RWPE2 (cell line): ENCODE results near the gene GET3.
A peak's percentile ranks its signal among the peaks of the same experiment; 100 is the strongest.
"Not testable (repeated sequence)": the region's sequence is repeated elsewhere in the genome, so short reads cannot be mapped to it uniquely, and the experiment has no call there.

Experiments
- ATAC-seq: fragments of 200-7000 bp; cut with Tn5 transposase; 3 replicates; pipeline ENCODE4 v1.9.1; 2021; ENCODE audit warnings: low read depth
- DNase-seq: peaks from one replicate; pipeline ENCODE4 v3.0.0-alpha.2; 2020; ENCODE audit warnings: low spot score
- H3K27ac ChIP-seq: fragments of 450-650 bp; 2 replicates; pipeline ENCODE4 v1.5.1; 2017; ENCODE audit warnings: mild to moderate bottlenecking; ENCODE audit not compliant: poor library complexity, severe bottlenecking
- H3K27me3 ChIP-seq: fragments of 250-450 bp; sonication (Bioruptor Pico); 2 replicates; pipeline ENCODE4 v1.5.1; 2021; ENCODE audit warnings: mild to moderate bottlenecking, moderate library complexity; ENCODE audit not compliant: insufficient read depth, poor library complexity, severe bottlenecking
- H3K36me3 ChIP-seq: fragments of 250-450 bp; sonication (Bioruptor Pico); 2 replicates; pipeline ENCODE4 v1.5.1; 2020; ENCODE audit warnings: low read depth, mild to moderate bottlenecking, moderate library complexity
- H3K4me1 ChIP-seq: fragments of 250-450 bp; sonication (Bioruptor Pico); 2 replicates; pipeline ENCODE4 v1.5.1; 2021; ENCODE audit warnings: mild to moderate bottlenecking, moderate library complexity; ENCODE audit not compliant: insufficient read depth, poor library complexity, severe bottlenecking
- H3K4me3 ChIP-seq: fragments of 250-450 bp; sonication (Bioruptor Pico); 2 replicates; pipeline ENCODE4 v1.5.1; 2021; ENCODE audit warnings: mild to moderate bottlenecking, moderate library complexity; ENCODE audit not compliant: severe bottlenecking
- H3K9me3 ChIP-seq: fragments of 250-450 bp; sonication (Bioruptor Pico); 2 replicates; pipeline ENCODE4 v1.5.1; 2021; ENCODE audit warnings: mild to moderate bottlenecking, moderate library complexity; ENCODE audit not compliant: severe bottlenecking
- TF ChIP-seq, protein P1 (sequence below): fragments of 450-650 bp; IDR thresholded peaks from one replicate; pipeline ENCODE4 v1.5.1; 2017; ENCODE audit warnings: mild to moderate bottlenecking, moderate library complexity; ENCODE audit not compliant: poor library complexity, severe bottlenecking

GET3 gene

DNA sequence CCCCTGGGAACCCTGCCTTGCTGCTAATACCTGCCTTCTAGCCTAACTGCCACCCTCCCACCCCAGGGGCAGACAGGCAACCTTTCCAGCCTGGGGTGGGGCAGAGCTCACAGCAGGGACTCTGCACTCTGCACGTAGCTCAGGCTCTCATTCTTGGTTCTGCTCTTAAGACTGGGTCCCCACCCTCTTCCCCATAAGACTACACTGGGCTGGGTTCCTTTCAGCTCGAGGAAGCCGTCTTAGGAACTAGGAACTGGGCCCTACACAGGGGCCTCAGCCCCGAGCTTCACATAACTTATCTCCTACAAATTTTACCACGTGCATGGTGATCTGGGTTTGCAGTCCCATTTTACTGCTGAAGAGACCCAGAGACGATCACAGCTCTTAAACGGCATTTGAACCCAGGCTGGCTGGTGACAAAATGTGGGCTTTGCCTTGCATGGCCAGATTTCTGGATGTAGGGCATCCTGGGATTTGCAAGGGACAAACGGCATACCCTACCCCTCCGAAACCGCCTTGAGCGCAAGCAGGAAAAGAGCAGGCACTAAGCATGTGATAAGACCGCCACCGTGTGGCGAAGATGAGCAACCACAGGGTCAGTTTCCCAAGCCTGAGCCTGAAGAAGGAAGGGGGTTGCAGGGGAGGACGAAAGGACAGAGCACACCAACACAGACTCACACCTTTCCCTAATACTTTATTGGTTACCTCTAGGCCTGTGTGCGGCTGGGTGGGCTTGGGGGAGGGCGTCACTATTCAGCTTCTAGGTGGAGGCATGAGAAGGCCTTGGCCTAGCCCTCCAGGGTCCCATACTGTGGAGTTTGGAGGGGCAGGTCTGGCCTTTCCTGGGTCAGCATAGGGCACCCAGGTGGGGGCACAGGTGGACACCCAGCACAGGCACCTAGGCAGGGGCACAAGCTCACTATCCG lies 59.1 kb downstream of the GET3 start:
- ATAC-seq (peak; percentile 41), DNase-seq (no peak)
- Histone ChIP-seq H3K4me3 (no peak overlapping the region), H3K9me3 (no peaks in the 10 kb centered on the region), H3K27ac (peak overlapping the region; percentile 99), H3K27me3 (no peaks in the 10 kb centered on the region), H3K36me3 (peaks cover 36% of the 10 kb centered on the region), H3K4me1 (peaks cover 11% of the 10 kb centered on the region)
- TF ChIP-seq, protein P1, sequence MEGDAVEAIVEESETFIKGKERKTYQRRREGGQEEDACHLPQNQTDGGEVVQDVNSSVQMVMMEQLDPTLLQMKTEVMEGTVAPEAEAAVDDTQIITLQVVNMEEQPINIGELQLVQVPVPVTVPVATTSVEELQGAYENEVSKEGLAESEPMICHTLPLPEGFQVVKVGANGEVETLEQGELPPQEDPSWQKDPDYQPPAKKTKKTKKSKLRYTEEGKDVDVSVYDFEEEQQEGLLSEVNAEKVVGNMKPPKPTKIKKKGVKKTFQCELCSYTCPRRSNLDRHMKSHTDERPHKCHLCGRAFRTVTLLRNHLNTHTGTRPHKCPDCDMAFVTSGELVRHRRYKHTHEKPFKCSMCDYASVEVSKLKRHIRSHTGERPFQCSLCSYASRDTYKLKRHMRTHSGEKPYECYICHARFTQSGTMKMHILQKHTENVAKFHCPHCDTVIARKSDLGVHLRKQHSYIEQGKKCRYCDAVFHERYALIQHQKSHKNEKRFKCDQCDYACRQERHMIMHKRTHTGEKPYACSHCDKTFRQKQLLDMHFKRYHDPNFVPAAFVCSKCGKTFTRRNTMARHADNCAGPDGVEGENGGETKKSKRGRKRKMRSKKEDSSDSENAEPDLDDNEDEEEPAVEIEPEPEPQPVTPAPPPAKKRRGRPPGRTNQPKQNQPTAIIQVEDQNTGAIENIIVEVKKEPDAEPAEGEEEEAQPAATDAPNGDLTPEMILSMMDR, result peak; percentile 96

DNA sequence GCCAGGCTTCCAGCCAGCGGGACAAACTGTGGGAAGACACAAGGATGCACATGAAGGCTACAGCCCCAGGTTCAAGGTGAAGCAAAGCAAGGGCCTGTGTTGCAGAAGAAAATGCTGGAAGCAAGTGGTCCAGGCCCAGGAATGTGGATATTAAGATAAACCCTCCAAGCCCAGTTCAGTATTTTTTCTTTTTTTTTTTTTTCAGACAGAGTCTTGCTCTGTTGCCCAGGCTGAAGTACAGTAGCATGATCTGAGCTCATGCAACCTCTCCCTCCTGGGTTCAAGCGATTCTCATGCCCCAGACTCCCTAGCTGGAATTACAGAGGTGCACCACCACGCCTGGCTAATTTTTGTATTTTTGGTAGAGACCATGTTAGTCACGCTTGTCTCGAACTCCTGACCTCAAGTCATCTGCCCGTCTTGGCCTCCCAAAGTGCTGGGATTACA lies 59.9 kb downstream of the GET3 start:
- DNase-seq, result no peak
- no peak for ATAC-seq
- H3K4me3 ChIP-seq, result no peak overlapping the region
- H3K4me1 ChIP-seq, result peaks cover 11% of the 10 kb centered on the region
- peaks cover 30% of the 10 kb centered on the region for H3K36me3 ChIP-seq
- no peaks in the 10 kb centered on the region for H3K27me3 ChIP-seq
- TF ChIP-seq, protein P1, result no peak
- no peaks in the 10 kb centered on the region for H3K9me3 ChIP-seq
- peak overlapping the region; percentile 99 for H3K27ac ChIP-seq

GRCh38 chr19:12797607-12798006 lies 60.3 kb downstream of the GET3 start:
- DNase-seq, ATAC-seq, H3K4me3 ChIP-seq, H3K27ac ChIP-seq, H3K27me3 ChIP-seq, H3K9me3 ChIP-seq: not testable (repeated sequence)
- Histone ChIP-seq H3K36me3 (peaks cover 26% of the 10 kb centered on the region), H3K4me1 (peaks cover 11% of the 10 kb centered on the region)
